Transverse colon (tissue), 4 donors: Measurements from ENCODE around the gene PPP1R3D. TPM values are rescaled to one million over a fixed set of nuclear protein-coding genes. Genes with fewer than 3 reads are reported as not detected.
A peak's percentile ranks its signal among the peaks of the same experiment; 100 is the strongest.
"Not testable (repeated sequence)": the region's sequence is repeated elsewhere in the genome, so short reads cannot be mapped to it uniquely, and the experiment has no call there.

Experiments used
- DNase-seq: peaks from one replicate; pipeline ENCODE4 v3.0.0-alpha.2; 2019
- H3K27ac ChIP-seq, 4 donors: fragments of 200-600 bp; sonication (generic); 2 replicates each; pipeline ENCODE4 v1.5.1; 2016 to 2018; ENCODE audit warnings: inconsistent platforms in 4 of 4
- H3K27me3 ChIP-seq: fragments of 200-600 bp; sonication (generic); 2 replicates; pipeline ENCODE4 v1.5.1; 2017; ENCODE audit warnings: inconsistent platforms
- H3K36me3 ChIP-seq, 4 donors: fragments of 200-600 bp; sonication (generic); 2 replicates each; pipeline ENCODE4 v1.5.1; 2017 to 2019; ENCODE audit warnings: inconsistent platforms in 4 of 4
- H3K4me1 ChIP-seq, 4 donors: fragments of 200-600 bp; sonication (generic); 2 replicates each; pipeline ENCODE4 v1.5.1; 2017 to 2020; ENCODE audit warnings: inconsistent platforms in 4 of 4
- H3K4me3 ChIP-seq, 4 donors: fragments of 200-600 bp; sonication (generic); 1 replicate in 1 of 4; 2 replicates in 3 of 4; pipeline versions ENCODE4 v1.5.1 to v1.6.1; 2017 to 2019; ENCODE audit warnings: inconsistent platforms in 4 of 4
- H3K9me3 ChIP-seq, 2 donors: fragments of 200-600 bp; sonication (generic); 2 replicates each; pipeline ENCODE4 v1.5.1; 2017 to 2019; ENCODE audit warnings: inconsistent platforms in 2 of 2
- CTCF ChIP-seq, 5 experiments: fragments of 200-600 bp in 3 of 5; fragments of 450-650 bp in 2 of 5; sonication (generic) in 3 of 5; IDR thresholded peaks; 1 replicate in 2 of 5; 2 replicates in 3 of 5; pipeline ENCODE4 v1.5.1; 2016 to 2017; ENCODE audit warnings: antibody characterized with exemption in 5 of 5, inconsistent platforms in 3 of 5, mild to moderate bottlenecking in 2 of 5, moderate library complexity in 1 of 5
- EP300 ChIP-seq: sonication (generic); formaldehyde crosslinking; IDR thresholded peaks from one replicate; pipeline ENCODE4 v1.6.1; 2017; ENCODE audit warnings: antibody characterized with exemption, low read depth
- POLR2A ChIP-seq: fragments of 450-650 bp; IDR thresholded peaks from one replicate; pipeline ENCODE4 v1.6.1; 2016; ENCODE audit warnings: antibody characterized with exemption, mild to moderate bottlenecking, moderate library complexity
- POLR2AphosphoS5 ChIP-seq, 3 donors: sonication (generic); formaldehyde crosslinking; IDR thresholded peaks; one replicate each; pipeline ENCODE4 v1.6.1; 2016; ENCODE audit warnings: antibody characterized with exemption in 3 of 3
- WGBS, 2 donors: methylation state at CpG; one replicate each; pipeline ENCODE4 v1.1.5; 2018; ENCODE audit warnings: low coverage in 1 of 2; 5-methylcytosine and 5-hydroxymethylcytosine counted together
- in situ Hi-C, 4 donors: fragments of 200-750 bp; cut with MboI; loops; one replicate each; pipeline versions ENCODE4 v1.15.0 to v1.15.1; 2017; ENCODE audit warnings: low sequenced_read_pairs in 3 of 4, low pct_ligation_motif_present in 1 of 4, low pct_unique_long_range_greater_than_20kb in 1 of 4
- intact Hi-C: fragments of 100-400 bp; cut with DNase I; formaldehyde crosslinking; loops from one replicate; pipeline ENCODE4 v1.15.1; 2023; ENCODE audit warnings: low total_unique reads
- total RNA-seq, 4 donors: library from RNA; depleted of rRNA; stranded (reverse); fragments of >200 nt; gene quantifications; one replicate each; pipeline ENCODE4 v1.1.0, GENCODE V29; 2016

PPP1R3D gene
- total RNA-seq, 4 donors from 2014 or later: 6.0 to 17.6 (median 12.2) TPM

DNA sequence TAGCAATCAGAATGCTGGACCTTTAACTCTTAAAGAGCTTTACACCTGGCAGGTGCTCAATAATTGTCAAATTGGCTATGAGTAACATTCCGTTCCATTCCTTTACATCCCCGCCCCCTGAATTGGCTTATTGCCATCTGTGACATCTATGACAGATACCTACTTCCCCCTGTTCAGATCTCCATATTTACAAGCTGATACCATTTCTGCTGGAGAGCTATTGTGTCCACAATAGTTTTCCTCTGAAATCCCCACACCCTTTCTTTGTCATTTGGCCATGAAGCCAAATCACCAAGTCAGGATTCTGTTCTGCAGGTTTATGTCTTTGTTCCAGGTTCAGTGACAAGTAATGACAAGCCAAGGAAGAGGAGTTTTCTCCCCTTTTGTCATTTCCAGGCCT, 21.3 kb upstream of the PPP1R3D start:
- no peaks in the 10 kb centered on the region for H3K9me3 ChIP-seq
- TF ChIP-seq EP300: no peak
- no peak for TF ChIP-seq POLR2AphosphoS5 (IDR thresholded peaks at IDR 0.05)
- no peak for TF ChIP-seq CTCF (IDR thresholded peaks at IDR 0.05)
- TF ChIP-seq POLR2A: no peak
- DNase-seq: no peak
- H3K36me3 ChIP-seq: no peaks in the 10 kb centered on the region
- H3K27ac ChIP-seq: no peak overlapping the region
- no peaks in the 10 kb centered on the region for H3K27me3 ChIP-seq
- intact Hi-C loops: no loop called here
- WGBS, 2 donors: 56 to 75% methylated on average over 2 of the region's 2 CpGs
- no peak overlapping the region for H3K4me3 ChIP-seq
- peaks cover 0 to 4% (median 0%) of the 10 kb centered on the region in 4 donors for H3K4me1 ChIP-seq
- in situ Hi-C loops: no loop called here

DNA sequence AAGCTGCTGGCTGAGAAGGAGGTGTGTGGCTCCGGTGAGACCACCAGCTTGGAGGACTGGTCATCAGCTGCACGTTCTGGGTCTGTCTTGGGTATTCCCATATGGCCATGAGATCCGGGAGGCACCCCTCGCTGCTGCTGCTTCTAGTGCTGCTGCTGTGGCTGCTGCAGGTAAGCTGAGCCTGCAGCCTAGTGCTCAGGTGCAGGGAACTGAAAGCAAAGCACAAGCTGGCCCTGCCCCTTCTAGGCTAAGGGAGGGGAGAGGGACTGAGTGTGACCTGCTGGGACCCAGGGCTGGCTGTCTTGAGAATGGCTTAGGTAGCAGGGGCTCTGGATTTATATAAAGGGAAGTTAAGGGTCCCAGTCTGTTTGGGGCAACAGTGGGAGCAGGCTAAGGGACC, 18.5 kb upstream of the PPP1R3D start:
- intact Hi-C loops (no loop called here), in situ Hi-C loops (loop anchor here in 1 of 4 donors (10.0 kb wide), 1 partner anchor 76 kb away; no protein-coding TSS in a partner anchor)
- no peak for DNase-seq
- 72% methylated on average over 4 of the region's 4 CpGs; no CpG with 5 or more reads in 1 of the 2 donors for WGBS, 2 donors
- H3K4me1 ChIP-seq: peaks cover 0 to 4% (median 0%) of the 10 kb centered on the region in 4 donors
- peaks cover 4% of the 10 kb centered on the region for H3K27me3 ChIP-seq
- H3K4me3 ChIP-seq: no peak overlapping the region
- H3K9me3 ChIP-seq: no peaks in the 10 kb centered on the region
- H3K36me3 ChIP-seq: no peaks in the 10 kb centered on the region
- TF ChIP-seq POLR2A (no peak), CTCF (IDR thresholded peaks at IDR 0.05) (no peak), POLR2AphosphoS5 (IDR thresholded peaks at IDR 0.05) (no peak), EP300 (no peak)
- H3K27ac ChIP-seq: no peak overlapping the region

- peaks cover 4% of the 10 kb centered on the region for H3K27me3 ChIP-seq
- no peak for TF ChIP-seq POLR2AphosphoS5 (IDR thresholded peaks at IDR 0.05)
- no peak for TF ChIP-seq POLR2A
- no peak within 1 kb of the TSS for H3K4me3 ChIP-seq
- intact Hi-C loops: no loop called here
- WGBS, 2 donors: 45 to 60% methylated on average over 5 of the region's 5 CpGs
- H3K4me1 ChIP-seq: peaks cover 0 to 4% (median 0%) of the 10 kb centered on the region in 4 donors
- H3K27ac ChIP-seq: no peak within 1 kb of the TSS
- H3K9me3 ChIP-seq: no peaks in the 10 kb centered on the region
- no peaks in the 10 kb centered on the region for H3K36me3 ChIP-seq
- in situ Hi-C loops: loop anchor here in 1 of 4 donors (10.0 kb wide), 1 partner anchor 77 kb away; no protein-coding TSS in a partner anchor
- no peak for DNase-seq
Observed at GRCh38 chr20:59958123-59958522, 18.0 kb upstream of the PPP1R3D start, which contains the start of gene CDH26. TSS of gene CDH26 (plus strand) at chr20:59958423. CDS start at chr20:59958727, 304 bp downstream.

DNA sequence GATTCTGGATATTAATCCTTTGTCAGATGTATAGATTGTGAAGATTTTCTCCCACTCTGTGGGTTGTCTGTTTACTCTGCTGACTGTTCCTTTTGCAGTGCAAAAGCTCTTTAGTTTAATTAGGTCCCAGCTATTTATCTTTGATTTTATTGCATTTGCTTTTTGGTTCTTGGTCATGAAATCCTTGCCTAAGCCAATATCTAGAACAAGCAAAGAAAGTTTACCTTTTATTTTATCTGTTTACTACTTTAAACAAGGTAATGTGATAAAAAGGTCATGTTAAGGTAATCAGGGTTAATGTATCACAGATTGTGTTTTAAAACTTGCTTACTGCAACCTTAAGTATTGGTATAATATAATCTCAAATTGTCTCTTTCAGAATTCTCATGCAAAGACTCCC, 17.5 kb upstream of the PPP1R3D start:
- H3K27me3 ChIP-seq, H3K4me1 ChIP-seq, DNase-seq, H3K36me3 ChIP-seq, H3K4me3 ChIP-seq, intact Hi-C loops, H3K27ac ChIP-seq, H3K9me3 ChIP-seq: not testable (repeated sequence)
- in situ Hi-C loops: loop anchor here in 1 of 4 donors (10.0 kb wide), 1 partner anchor 77 kb away; no protein-coding TSS in a partner anchor

DNA sequence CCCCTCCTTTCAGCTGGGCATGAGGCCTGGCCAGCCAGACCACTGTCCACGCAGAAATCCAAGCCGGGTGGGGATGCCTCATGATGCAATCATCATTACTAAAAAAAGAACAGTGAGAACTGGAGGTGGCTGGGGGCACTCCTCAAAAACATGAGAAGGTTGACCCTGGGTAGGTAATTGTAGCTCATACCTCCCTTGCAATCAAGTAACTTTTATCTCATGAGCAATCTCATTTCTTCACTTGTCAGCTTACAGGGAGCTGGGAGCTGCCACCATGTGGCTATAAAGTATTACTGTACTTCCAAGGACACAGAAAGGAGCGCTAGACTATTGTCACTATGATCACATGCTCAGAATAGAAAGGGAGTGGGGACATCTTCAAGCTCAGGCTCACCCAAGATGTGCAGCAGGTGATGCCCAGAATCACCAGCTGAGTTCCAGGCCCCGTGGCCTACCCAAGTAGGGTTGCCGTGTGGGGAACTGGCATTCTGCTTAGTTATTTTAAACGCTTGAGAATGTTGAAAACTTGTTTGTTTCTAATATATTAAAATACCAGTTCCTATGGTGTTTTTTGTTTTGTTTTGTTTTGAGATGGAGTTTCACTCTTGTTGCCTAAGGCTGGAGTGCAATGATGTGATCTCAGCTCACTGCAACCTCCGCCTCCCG, 15.2 kb upstream of the PPP1R3D start:
- DNase-seq: no peak
- 55 to 64% methylated on average over 5 to 8 of the region's 8 CpGs for WGBS, 2 donors

More for the DNA sequence above, 15.2 kb upstream of the PPP1R3D start:
- intact Hi-C loops: no loop called here
- Histone ChIP-seq H3K27me3 (peaks cover 4% of the 10 kb centered on the region), H3K4me1 (peaks cover 0 to 4% (median 0%) of the 10 kb centered on the region in 4 donors), H3K36me3 (peaks cover 0 to 6% (median 0%) of the 10 kb centered on the region in 4 donors), H3K9me3 (no peaks in the 10 kb centered on the region), H3K27ac (no peak overlapping the region), H3K4me3 (no peak overlapping the region)
- in situ Hi-C loops: loop anchor here in 1 of 4 donors (10.0 kb wide), 1 partner anchor 80 kb away; no protein-coding TSS in a partner anchor
- peak in 4 of 5 experiments; percentile 14 to 34 (median 30) for TF ChIP-seq CTCF (IDR thresholded peaks at IDR 0.05)
- no peak for TF ChIP-seq POLR2A
